ENCODE data around the gene DENND4C.
A peak's percentile ranks its signal among the peaks of the same experiment; 100 is the strongest.

The DENND4C gene

GRCh38 chr9:19198406-19198805, 32.1 kb upstream of the DENND4C start:
- no peak overlapping the region for H3K27ac ChIP-seq (ENCODE audit: low read depth, low read length, severe bottlenecking)
- WGBS, 2 experiments (ENCODE audit: insufficient coverage in 2 of 2), result 100% methylated on average over 1 of the region's 1 CpG; no CpG with 5 or more reads in 1 of the 2 experiments
- no peaks in the 10 kb centered on the region for H3K36me3 ChIP-seq (ENCODE audit: control insufficient read depth, insufficient read depth, low read length)
- H3K9me3 ChIP-seq (ENCODE audit: control insufficient read depth, low read length), result no peaks in the 10 kb centered on the region
- no peak overlapping the region for H3K4me3 ChIP-seq (ENCODE audit: extremely low read depth, insufficient read depth, low read length, poor library complexity, severe bottlenecking)
- peaks cover 11% of the 10 kb centered on the region for H3K4me1 ChIP-seq (ENCODE audit: control insufficient read depth, insufficient read depth, low read length, poor library complexity, severe bottlenecking)

DNA sequence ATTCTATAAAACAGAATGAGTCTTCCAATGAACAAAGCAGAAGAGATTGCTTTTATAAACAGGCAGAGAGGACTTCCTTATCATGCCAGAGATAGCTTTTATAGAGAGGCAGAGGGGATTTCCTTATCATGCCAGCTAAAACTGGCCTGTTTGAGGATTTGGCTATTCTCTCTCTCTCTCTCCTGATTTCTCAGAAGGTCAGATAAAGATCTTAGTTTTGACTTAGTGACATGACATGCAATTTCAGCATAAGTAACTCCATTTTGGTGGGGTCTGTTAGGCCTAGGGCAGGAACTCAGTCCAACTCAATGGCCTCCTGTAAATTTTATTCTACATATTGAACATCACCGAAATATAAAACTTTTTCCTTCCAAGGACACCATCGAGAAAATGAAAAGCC, 31.5 kb upstream of the DENND4C start:
- no CpG with 5 or more reads among the region's 2 CpGs for WGBS, 2 experiments (ENCODE audit: insufficient coverage in 2 of 2)
- H3K27ac ChIP-seq (ENCODE audit: low read depth, low read length, severe bottlenecking), result peak overlapping the region; percentile 10

GRCh38 chr9:19200229-19200628, 30.3 kb upstream of the DENND4C start:
- H3K4me1 ChIP-seq (ENCODE audit: control insufficient read depth, insufficient read depth, low read length, poor library complexity, severe bottlenecking), result peaks cover 8% of the 10 kb centered on the region
- no peaks in the 10 kb centered on the region for H3K36me3 ChIP-seq (ENCODE audit: control insufficient read depth, insufficient read depth, low read length)
- H3K27ac ChIP-seq (ENCODE audit: low read depth, low read length, severe bottlenecking), result peak overlapping the region; percentile 99
- H3K4me3 ChIP-seq (ENCODE audit: extremely low read depth, insufficient read depth, low read length, poor library complexity, severe bottlenecking), result no peak overlapping the region
- WGBS, 2 experiments (ENCODE audit: insufficient coverage in 2 of 2), result 90 to 100% methylated on average over 4 to 5 of the region's 8 CpGs
- no peaks in the 10 kb centered on the region for H3K9me3 ChIP-seq (ENCODE audit: control insufficient read depth, low read length)

More for the DNA sequence above, 31.5 kb upstream of the DENND4C start:
- no peaks in the 10 kb centered on the region for H3K9me3 ChIP-seq (ENCODE audit: control insufficient read depth, low read length)
- no peak overlapping the region for H3K4me3 ChIP-seq (ENCODE audit: extremely low read depth, insufficient read depth, low read length, poor library complexity, severe bottlenecking)
- no peaks in the 10 kb centered on the region for H3K36me3 ChIP-seq (ENCODE audit: control insufficient read depth, insufficient read depth, low read length)
- peaks cover 8% of the 10 kb centered on the region for H3K4me1 ChIP-seq (ENCODE audit: control insufficient read depth, insufficient read depth, low read length, poor library complexity, severe bottlenecking)

DNA sequence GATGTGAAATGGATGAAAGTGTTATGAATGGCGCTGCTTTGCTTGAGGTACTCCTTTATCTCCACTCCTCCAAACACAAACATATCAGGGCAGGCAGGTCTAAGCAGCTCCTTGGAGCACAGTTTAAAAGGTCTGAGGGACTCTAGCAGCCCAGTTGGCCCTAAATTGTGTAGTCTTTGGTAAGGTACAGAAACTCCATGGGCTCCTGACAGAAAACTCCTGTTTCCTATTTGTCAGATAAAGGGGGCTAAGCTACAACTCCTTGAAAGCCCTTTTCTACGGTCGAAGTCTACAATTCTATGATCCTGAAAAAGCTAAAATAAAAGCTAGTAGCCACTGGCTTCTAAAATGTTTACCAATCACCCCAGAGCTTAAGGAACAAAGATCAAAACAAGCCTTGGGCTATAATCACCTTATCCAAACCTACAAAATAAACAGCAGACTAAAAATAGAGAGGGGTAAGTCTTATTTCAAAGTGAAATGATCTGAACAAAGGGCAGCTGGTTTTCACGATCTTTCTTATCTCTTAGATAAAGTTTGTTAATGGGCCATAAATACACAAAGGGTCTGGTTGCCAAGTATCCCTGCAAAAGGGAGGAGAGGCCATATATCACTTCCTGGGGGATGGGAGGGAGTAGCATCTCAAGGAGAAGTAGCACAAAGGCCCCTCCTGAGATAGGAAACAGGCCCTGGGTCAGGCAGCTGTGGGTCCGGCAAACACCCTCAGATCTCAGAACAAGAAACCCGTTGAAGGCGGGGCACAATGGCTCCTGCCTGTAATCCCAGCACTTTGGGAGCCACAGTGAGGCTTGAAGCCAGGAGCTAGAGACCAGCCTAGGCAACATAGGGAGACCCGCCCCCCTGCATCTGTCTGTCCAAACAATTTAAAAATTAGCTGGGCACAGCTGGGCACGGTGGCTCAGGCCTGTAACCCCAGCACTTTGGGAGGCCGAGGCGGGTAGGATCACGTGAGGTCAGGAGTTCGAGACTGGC, 28.3 kb upstream of the DENND4C start:
- Histone ChIP-seq H3K4me3 (ENCODE audit: extremely low read depth, insufficient read depth, low read length, poor library complexity, severe bottlenecking) (no peak overlapping the region), H3K27ac (ENCODE audit: low read depth, low read length, severe bottlenecking) (peak overlapping the region; percentile 99), H3K9me3 (ENCODE audit: control insufficient read depth, low read length) (no peaks in the 10 kb centered on the region), H3K36me3 (ENCODE audit: control insufficient read depth, insufficient read depth, low read length) (no peaks in the 10 kb centered on the region), H3K4me1 (ENCODE audit: control insufficient read depth, insufficient read depth, low read length, poor library complexity, severe bottlenecking) (peaks cover 8% of the 10 kb centered on the region)
- 72 to 74% methylated on average over 9 of the region's 13 CpGs for WGBS, 2 experiments (ENCODE audit: insufficient coverage in 2 of 2)

GRCh38 chr9:19203058-19203457, 27.4 kb upstream of the DENND4C start:
- peak overlapping the region; percentile 99 for H3K27ac ChIP-seq (ENCODE audit: low read depth, low read length, severe bottlenecking)
- no peaks in the 10 kb centered on the region for H3K9me3 ChIP-seq (ENCODE audit: control insufficient read depth, low read length)
- WGBS, 2 experiments (ENCODE audit: insufficient coverage in 2 of 2), result 83% methylated on average over 2 of the region's 5 CpGs; no CpG with 5 or more reads in 1 of the 2 experiments
- no peak overlapping the region for H3K4me3 ChIP-seq (ENCODE audit: extremely low read depth, insufficient read depth, low read length, poor library complexity, severe bottlenecking)
- peaks cover 8% of the 10 kb centered on the region for H3K4me1 ChIP-seq (ENCODE audit: control insufficient read depth, insufficient read depth, low read length, poor library complexity, severe bottlenecking)
- H3K36me3 ChIP-seq (ENCODE audit: control insufficient read depth, insufficient read depth, low read length), result no peaks in the 10 kb centered on the region

- Histone ChIP-seq H3K4me3 (ENCODE audit: extremely low read depth, insufficient read depth, low read length, poor library complexity, severe bottlenecking) (no peak overlapping the region), H3K36me3 (ENCODE audit: control insufficient read depth, insufficient read depth, low read length) (no peaks in the 10 kb centered on the region), H3K27ac (ENCODE audit: low read depth, low read length, severe bottlenecking) (no peak overlapping the region), H3K9me3 (ENCODE audit: control insufficient read depth, low read length) (no peaks in the 10 kb centered on the region), H3K4me1 (ENCODE audit: control insufficient read depth, insufficient read depth, low read length, poor library complexity, severe bottlenecking) (no peaks in the 10 kb centered on the region)
- WGBS, 2 experiments (ENCODE audit: insufficient coverage in 2 of 2), result 91 to 100% methylated on average over 1 of the region's 1 CpG
Measured at GRCh38 chr9:19208653-19209052, 21.8 kb upstream of the DENND4C start.

DNA sequence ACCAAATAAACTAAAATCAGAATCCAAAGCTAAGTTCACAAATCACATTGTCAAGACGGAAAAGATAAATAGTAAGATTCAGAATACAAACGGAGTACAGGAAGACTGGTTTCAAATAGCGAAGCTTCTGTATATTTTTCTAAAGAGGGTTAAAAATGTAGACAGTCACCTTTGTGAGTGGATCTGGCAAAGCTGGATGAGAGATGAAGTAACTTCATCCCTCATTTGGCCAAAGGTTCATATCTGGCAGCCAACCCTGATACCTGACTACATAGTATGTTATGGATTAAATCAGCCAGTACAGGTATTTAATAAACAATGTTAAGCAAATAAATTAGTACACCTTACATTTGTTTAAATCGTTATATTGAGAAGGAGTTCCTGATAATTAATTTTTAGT, 21.3 kb upstream of the DENND4C start:
- Histone ChIP-seq H3K4me1 (ENCODE audit: control insufficient read depth, insufficient read depth, low read length, poor library complexity, severe bottlenecking) (no peaks in the 10 kb centered on the region), H3K36me3 (ENCODE audit: control insufficient read depth, insufficient read depth, low read length) (no peaks in the 10 kb centered on the region), H3K4me3 (ENCODE audit: extremely low read depth, insufficient read depth, low read length, poor library complexity, severe bottlenecking) (no peak overlapping the region), H3K27ac (ENCODE audit: low read depth, low read length, severe bottlenecking) (no peak overlapping the region), H3K9me3 (ENCODE audit: control insufficient read depth, low read length) (no peaks in the 10 kb centered on the region)
- 97 to 100% methylated on average over 1 to 3 of the region's 4 CpGs for WGBS, 2 experiments (ENCODE audit: insufficient coverage in 2 of 2)

DNA sequence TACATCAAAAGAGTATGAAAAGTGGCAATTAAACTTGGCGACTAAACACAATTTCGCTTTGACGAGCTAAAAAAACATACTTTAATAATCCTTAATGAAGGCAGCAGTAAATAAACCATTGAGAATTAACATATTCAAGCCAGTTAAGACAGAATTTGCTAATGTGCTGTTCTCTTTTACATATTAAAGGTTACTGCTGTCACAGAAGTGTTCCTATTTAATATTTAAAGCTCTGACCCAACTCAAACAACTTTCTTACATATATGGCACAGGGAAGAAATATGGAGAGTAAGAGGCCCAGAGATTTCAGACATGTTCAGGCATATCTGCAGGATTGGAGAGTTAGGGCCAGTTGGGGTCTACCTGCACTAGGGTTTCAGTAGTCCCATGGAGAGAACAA, 16.7 kb upstream of the DENND4C start:
- Histone ChIP-seq H3K4me1 (ENCODE audit: control insufficient read depth, insufficient read depth, low read length, poor library complexity, severe bottlenecking) (no peaks in the 10 kb centered on the region), H3K27ac (ENCODE audit: low read depth, low read length, severe bottlenecking) (no peak overlapping the region), H3K36me3 (ENCODE audit: control insufficient read depth, insufficient read depth, low read length) (no peaks in the 10 kb centered on the region), H3K9me3 (ENCODE audit: control insufficient read depth, low read length) (no peaks in the 10 kb centered on the region), H3K4me3 (ENCODE audit: extremely low read depth, insufficient read depth, low read length, poor library complexity, severe bottlenecking) (no peak overlapping the region)
- no CpG with 5 or more reads among the region's 3 CpGs for WGBS, 2 experiments (ENCODE audit: insufficient coverage in 2 of 2)

- WGBS, 2 experiments (ENCODE audit: insufficient coverage in 2 of 2), result 71 to 100% methylated on average over 1 of the region's 2 CpGs
- Histone ChIP-seq H3K4me3 (ENCODE audit: extremely low read depth, insufficient read depth, low read length, poor library complexity, severe bottlenecking) (no peak overlapping the region), H3K36me3 (ENCODE audit: control insufficient read depth, insufficient read depth, low read length) (no peaks in the 10 kb centered on the region), H3K9me3 (ENCODE audit: control insufficient read depth, low read length) (no peaks in the 10 kb centered on the region), H3K4me1 (ENCODE audit: control insufficient read depth, insufficient read depth, low read length, poor library complexity, severe bottlenecking) (no peaks in the 10 kb centered on the region), H3K27ac (ENCODE audit: low read depth, low read length, severe bottlenecking) (no peak overlapping the region)
Measured at GRCh38 chr9:19216466-19216865, 14.0 kb upstream of the DENND4C start.

- no peaks in the 10 kb centered on the region for H3K9me3 ChIP-seq (ENCODE audit: control insufficient read depth, low read length)
- H3K27ac ChIP-seq (ENCODE audit: low read depth, low read length, severe bottlenecking), result no peak overlapping the region
- no peaks in the 10 kb centered on the region for H3K4me1 ChIP-seq (ENCODE audit: control insufficient read depth, insufficient read depth, low read length, poor library complexity, severe bottlenecking)
- WGBS, 2 experiments (ENCODE audit: insufficient coverage in 2 of 2), result 60 to 65% methylated on average over 4 to 6 of the region's 10 CpGs
- no peak overlapping the region for H3K4me3 ChIP-seq (ENCODE audit: extremely low read depth, insufficient read depth, low read length, poor library complexity, severe bottlenecking)
- H3K36me3 ChIP-seq (ENCODE audit: control insufficient read depth, insufficient read depth, low read length), result no peaks in the 10 kb centered on the region
Measured at GRCh38 chr9:19221326-19221725, 9.2 kb upstream of the DENND4C start.

DNA sequence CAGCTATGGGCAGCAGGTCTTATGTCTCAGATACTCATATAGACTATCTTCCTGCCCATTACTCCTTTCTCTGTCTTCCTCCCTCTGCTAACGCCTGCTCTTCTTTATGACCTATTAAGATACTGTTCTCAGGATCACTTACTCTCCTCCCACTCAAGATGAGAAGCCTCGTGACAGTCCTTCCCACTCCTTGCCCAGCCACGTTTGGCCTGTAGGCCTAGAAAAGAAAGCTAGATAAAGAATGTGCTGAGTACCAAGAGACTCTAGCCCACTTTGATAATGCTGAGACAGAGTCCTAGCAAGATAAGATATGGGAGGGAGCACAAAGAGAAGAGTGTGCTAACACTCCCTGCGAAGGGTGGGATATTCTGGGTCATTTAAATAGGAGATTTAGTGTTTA, 6.8 kb upstream of the DENND4C start:
- H3K36me3 ChIP-seq (ENCODE audit: control insufficient read depth, insufficient read depth, low read length), result no peaks in the 10 kb centered on the region
- peak overlapping the region; percentile 18 for H3K27ac ChIP-seq (ENCODE audit: low read depth, low read length, severe bottlenecking)
- no peak overlapping the region for H3K4me3 ChIP-seq (ENCODE audit: extremely low read depth, insufficient read depth, low read length, poor library complexity, severe bottlenecking)
- 42 to 83% methylated on average over 2 of the region's 4 CpGs for WGBS, 2 experiments (ENCODE audit: insufficient coverage in 2 of 2)
- no peaks in the 10 kb centered on the region for H3K9me3 ChIP-seq (ENCODE audit: control insufficient read depth, low read length)
- no peaks in the 10 kb centered on the region for H3K4me1 ChIP-seq (ENCODE audit: control insufficient read depth, insufficient read depth, low read length, poor library complexity, severe bottlenecking)
